ENCODE data around the gene CUBN.

Gene CUBN

GRCh38 chr10:17041626-17042520, 87.7 kb downstream of the CUBN start:
- no peak for DNase-seq (ENCODE audit: low read depth in 2 of 2)

- peak; percentile 83 to 84 for DNase-seq (ENCODE audit: low read depth in 2 of 2)
Observed at GRCh38 chr10:17038627-17039026, 91.0 kb downstream of the CUBN start.

- DNase-seq (ENCODE audit: low read depth in 2 of 2) = no peak
Observed at GRCh38 chr10:17037910-17038309, 91.7 kb downstream of the CUBN start.

GRCh38 chr10:17035446-17035845, 94.2 kb downstream of the CUBN start:
- DNase-seq (ENCODE audit: low read depth in 2 of 2) = no peak

GRCh38 chr10:17033529-17034260, 95.9 kb downstream of the CUBN start:
- DNase-seq (ENCODE audit: low read depth in 2 of 2) = no peak

DNA sequence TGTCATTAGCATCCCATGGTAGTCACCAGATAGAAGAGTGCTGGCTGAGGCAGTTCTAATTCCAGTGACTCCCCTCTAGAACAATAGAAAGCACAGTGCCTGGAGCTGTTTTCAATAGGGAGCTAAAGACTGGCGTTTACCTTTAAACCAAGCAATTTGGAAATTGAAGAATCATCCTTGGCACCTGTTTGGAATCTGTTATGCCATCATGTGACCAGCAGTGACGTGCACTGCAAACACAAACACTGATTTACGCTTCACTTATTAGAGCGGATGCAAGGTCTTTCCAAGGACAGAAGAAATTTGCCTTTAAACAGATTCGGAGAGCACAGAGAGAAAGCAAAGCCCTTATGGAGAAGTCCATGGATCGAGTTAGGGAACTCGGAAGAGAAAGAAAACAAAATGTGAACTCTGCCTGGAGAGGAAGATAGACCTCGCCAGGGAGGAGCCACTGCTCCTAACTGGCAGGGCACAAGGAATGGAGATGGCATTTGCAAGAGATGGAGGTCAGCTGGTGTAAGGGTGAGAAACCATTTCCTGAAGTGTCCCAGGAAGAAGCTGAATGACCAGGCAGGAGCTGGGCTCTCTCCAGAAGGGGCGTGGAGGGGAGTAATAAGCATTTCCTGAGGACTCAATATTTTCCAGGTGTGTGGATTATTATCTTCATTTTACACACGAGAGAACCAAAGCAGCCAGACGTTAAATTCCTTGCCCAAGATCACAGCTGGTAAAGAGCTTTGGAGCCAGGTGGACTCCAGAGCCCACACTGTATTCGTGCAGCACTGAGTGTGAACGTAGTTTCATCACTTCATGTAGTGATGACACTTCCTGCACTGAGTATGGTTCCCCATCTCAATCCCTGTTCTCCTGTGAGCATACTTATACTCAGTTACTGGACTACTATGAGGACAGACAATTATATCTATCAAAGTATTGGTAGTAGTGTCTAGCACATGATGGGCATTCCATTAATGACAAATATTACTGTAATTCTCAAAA, 97.7 kb downstream of the CUBN start:
- DNase-seq (ENCODE audit: low read depth in 2 of 2) = no peak

DNA sequence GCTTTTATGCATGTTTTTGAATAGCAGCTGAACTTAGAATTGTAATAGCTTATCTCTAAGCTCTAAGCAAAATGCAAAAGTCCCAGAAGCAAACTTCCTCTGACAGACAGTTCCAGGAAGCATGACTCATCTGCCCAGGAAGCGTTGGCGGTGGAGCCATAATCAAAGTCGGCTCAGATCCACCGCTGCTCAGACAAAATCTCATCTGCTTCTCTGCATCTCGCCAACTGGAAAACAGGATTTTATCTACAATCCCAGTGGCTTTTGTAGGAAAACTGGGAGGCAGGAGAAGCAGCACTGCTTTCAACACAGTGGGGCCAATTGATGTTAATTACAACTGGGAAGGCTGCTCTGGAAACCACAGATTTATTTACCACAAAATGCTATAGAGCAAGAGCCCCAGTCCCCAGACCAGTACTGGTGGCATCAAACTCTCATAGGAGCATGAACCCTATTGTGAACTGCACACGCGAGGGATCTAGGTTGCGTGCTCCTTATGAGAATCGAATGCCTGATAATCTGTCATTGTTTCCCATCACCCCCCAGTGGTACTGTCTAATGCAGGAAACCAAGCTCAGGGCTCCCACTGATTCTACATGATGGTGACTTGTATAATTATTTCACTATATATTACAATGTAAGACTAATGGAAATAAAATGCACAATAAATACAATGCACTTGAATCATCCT, 99.9 kb downstream of the CUBN start:
- DNase-seq (ENCODE audit: low read depth in 2 of 2) = peak; percentile 74

DNA sequence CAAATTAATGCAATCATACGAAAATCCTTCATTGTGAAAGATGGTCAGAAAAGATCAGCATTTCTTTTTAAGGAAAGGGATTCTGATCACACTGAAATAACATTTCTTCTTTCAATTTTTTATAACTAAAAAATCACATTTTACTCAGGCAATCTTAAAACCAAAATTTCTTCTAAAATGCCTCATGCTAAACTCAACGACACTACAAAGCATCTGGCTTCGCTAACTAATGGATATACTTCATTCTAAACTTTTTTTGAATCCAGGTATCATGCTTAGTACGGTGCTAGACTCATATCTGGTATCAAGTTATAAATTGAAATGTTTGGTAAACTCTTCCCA, 100.4 kb downstream of the CUBN start:
- no peak for DNase-seq (ENCODE audit: low read depth in 2 of 2)

GRCh38 chr10:17028798-17029197, 100.8 kb downstream of the CUBN start:
- no peak for DNase-seq (ENCODE audit: low read depth in 2 of 2)

GRCh38 chr10:17026686-17027485, 102.7 kb downstream of the CUBN start:
- DNase-seq (ENCODE audit: low read depth in 2 of 2) = no peak

DNA sequence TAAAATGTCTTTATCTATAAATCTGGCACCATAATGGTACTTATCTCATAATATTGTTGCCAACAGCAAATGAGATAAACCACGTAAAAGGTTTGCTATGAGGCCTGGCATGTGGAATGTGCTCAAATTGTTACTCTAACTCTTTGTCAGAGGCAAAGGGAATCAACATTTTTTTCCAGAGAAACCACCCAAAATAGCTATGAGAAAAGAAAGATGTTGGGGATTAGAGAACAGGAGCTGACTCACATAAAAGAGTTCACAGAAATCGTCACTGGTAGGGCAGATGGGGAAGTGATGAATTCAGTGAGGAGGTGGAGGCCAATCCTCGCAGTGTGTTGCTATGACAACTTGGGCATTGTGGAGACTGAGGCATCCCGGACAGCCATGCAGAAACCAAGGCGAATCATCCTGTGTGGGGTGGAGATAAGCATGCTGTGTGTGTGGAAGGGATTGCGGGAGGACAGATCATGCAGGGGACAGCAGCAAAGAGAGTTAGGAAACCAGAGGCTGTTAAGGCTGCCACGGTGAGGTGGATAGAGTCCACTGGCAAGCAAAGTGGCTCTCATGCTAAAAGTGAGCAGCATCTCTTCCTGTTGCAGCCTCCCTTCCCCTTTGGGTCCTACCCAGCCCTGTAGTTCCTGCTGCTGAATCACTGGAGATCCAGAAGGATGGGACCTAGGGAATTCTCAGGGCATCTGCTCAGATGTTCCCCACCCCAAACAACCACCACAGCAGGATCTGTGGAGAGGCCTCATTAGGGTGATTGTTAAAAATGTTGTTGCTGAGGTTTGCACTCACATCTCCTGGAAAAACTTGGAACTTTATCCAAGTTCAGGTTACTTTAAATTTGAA, 103.9 kb downstream of the CUBN start:
- peak; percentile 96 for DNase-seq (ENCODE audit: low read depth in 2 of 2)

GRCh38 chr10:17024461-17024860, 105.2 kb downstream of the CUBN start:
- no peak for DNase-seq (ENCODE audit: low read depth in 2 of 2)

DNA sequence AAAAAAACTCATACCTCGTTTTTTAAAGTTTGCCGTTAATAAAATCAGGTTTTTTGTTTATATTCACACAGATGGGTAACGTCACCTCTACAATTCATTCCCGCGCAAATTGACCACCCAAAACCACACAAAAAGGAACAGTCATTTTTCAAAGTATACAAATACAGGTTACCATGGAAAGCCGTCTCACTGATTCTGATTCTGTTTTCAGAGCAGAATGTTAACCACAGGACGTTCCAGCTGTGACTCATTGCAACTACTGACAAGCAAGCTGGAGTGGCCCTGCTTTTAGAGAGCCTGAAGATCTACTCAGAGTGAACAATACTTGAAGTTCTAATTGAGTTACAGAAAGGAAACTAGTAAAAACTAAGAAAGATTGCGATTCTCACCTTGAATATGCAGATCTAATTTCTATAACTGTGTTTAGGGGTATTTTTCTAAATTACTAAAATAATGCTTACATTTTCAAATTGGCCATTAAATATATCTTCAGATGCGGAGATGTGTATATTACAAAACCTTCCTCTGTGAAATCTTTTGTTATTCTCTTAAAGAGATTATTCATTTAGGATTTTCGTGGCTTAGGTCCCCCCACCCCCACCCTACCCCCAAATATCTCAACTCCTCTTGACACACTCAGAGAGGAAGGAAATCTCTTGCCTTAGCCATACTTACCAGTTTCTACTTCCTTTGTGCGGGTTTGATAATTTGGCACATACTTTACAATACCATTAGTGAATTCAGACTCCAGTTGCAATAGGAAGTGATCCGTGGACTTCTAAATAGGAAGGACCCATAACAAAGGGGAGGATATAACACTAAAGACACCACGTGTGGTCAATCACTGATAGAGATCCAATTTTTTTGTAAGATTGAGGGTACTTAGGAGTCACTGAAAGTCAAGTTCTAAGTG, 106.0 kb downstream of the CUBN start:
- DNase-seq (ENCODE audit: low read depth in 2 of 2) = peak; percentile 95

DNA sequence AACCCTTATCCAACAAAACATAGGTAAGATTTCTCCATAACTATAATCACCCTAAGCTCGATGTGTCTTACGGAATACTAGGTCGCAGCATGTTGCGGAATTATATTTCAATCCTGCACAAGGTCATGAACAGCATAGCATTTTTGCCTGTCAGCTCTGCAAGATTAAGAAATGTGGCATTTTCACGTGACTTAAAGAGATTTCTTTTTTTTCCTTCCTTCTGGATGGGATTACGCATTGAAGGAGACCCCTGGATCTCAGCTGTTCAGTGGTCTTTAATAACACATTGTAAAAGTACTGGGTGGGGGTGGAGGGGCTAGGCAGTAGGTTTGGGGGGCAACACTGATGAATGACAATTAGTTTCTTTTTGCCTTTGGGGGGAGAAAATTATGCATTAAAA, 106.7 kb downstream of the CUBN start:
- no peak for DNase-seq (ENCODE audit: low read depth in 2 of 2)

GRCh38 chr10:17022466-17022825, 107.2 kb downstream of the CUBN start:
- DNase-seq (ENCODE audit: low read depth in 2 of 2) = no peak

GRCh38 chr10:17021656-17022465, 107.8 kb downstream of the CUBN start:
- DNase-seq (ENCODE audit: low read depth in 2 of 2) = no peak

DNA sequence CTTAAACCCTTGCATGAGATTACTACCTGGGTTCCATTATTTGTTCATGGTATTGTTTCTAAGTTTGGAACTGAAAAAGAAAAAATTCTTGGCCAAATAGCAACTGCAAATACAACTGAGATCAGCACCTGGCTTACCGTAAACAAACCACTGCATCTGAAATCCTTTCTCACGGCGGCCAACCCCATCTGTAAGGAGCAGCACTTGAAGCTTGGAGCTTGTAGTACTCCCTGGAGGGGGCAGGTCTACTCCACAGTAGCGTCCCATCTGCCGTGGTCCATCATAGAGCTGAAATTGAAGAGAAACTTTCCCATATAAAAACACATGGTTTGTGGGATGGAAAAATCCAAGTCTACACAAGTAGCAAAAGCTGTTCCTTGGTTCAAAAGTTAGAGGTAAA, 109.9 kb downstream of the CUBN start:
- no peak for DNase-seq (ENCODE audit: low read depth in 2 of 2)

Data from fibroblast of skin of left quadriceps (primary cell).